IMR-90 (cell line): Measurements from ENCODE around the gene ZNF526. TPM values are rescaled to one million over a fixed set of nuclear protein-coding genes. Genes with fewer than 3 reads are reported as not detected.

ENCODE experiments used
- ATAC-seq: fragments of 200-7000 bp; cut with Tn5 transposase; 2 replicates; pipeline ENCODE4 v1.9.1; 2020; ENCODE audit warnings: low read depth, mild to moderate bottlenecking, moderate library complexity
- BruUV-seq: library from RNA; stranded (reverse); fragments of 400-500 nt; replicated peaks from 2 replicates; lab custom pipeline; 2021; lab: Mats Ljungman, UMichigan
- CTCF ChIA-PET: fragments of 300-600 bp; formaldehyde crosslinking; extraction: SDS; loops from one replicate; lab custom pipeline; 2021; ENCODE audit warnings: antibody characterized with exemption; lab: Yijun Ruan, JAX
- POLR2A ChIA-PET: fragments of 300-600 bp; sonication (Branson Sonifier 250); formaldehyde crosslinking; loops from one replicate; lab custom pipeline; 2022; ENCODE audit warnings: antibody characterized with exemption; ENCODE audit not compliant: unreplicated experiment; lab: Charles Lee
- DNase-seq: peaks from one replicate; pipeline ENCODE4 v3.0.0; 2013
- H2AFZ ChIP-seq: replicated peaks from 2 replicates; pipeline ENCODE3; 2013; ENCODE audit warnings: low read length, mild to moderate bottlenecking; ENCODE audit not compliant: poor library complexity
- H2AK5ac ChIP-seq: 2 replicates; pipeline ENCODE4 v1.6.1; 2013; ENCODE audit warnings: low read depth, low read length, inconsistent platforms
- H2AK9ac ChIP-seq: replicated peaks from 2 replicates; pipeline ENCODE3; 2013; ENCODE audit warnings: mild to moderate bottlenecking, low read depth, low read length, moderate library complexity; ENCODE audit not compliant: poor library complexity
- H2BK120ac ChIP-seq: 2 replicates; pipeline ENCODE4 v1.6.1; 2013; ENCODE audit warnings: low read depth, low read length, inconsistent platforms
- H2BK15ac ChIP-seq: 3 replicates; pipeline ENCODE4 v1.6.1; 2013; ENCODE audit warnings: low read depth, low read length, inconsistent platforms
- H2BK20ac ChIP-seq: 2 replicates; pipeline ENCODE4 v1.6.1; 2013; ENCODE audit warnings: low read depth, mild to moderate bottlenecking, inconsistent platforms, low read length, moderate library complexity
- H2BK5ac ChIP-seq: 2 replicates; pipeline ENCODE4 v1.6.1; 2013; ENCODE audit warnings: mild to moderate bottlenecking, low read depth, low read length, inconsistent platforms; ENCODE audit not compliant: poor library complexity, severe bottlenecking
- H3K14ac ChIP-seq: replicated peaks from 2 replicates; pipeline ENCODE4 v1.6.1; 2013; ENCODE audit warnings: low read depth, low read length, inconsistent platforms
- H3K18ac ChIP-seq: 2 replicates; pipeline ENCODE4 v1.6.1; 2013; ENCODE audit warnings: low read depth, low read length, control low read depth
- H3K23ac ChIP-seq: 2 replicates; pipeline ENCODE4 v1.6.1; 2013; ENCODE audit warnings: low read depth, low read length, inconsistent platforms
- H3K27ac ChIP-seq: 2 replicates; pipeline ENCODE4 v1.5.1; 2013; ENCODE audit warnings: mild to moderate bottlenecking, control low read depth, low read length; ENCODE audit not compliant: insufficient read depth
- H3K27me3 ChIP-seq: 2 replicates; pipeline ENCODE4 v1.6.1; 2013; ENCODE audit warnings: low read length; ENCODE audit not compliant: control insufficient read depth, insufficient read depth
- H3K36me3 ChIP-seq: 2 replicates; pipeline ENCODE4 v1.6.1; 2013; ENCODE audit warnings: low read length, mixed read lengths; ENCODE audit not compliant: control insufficient read depth, insufficient read depth
- H3K4ac ChIP-seq: 2 replicates; pipeline ENCODE4 v1.6.1; 2013; ENCODE audit warnings: low read depth, low read length, inconsistent platforms
- H3K4me1 ChIP-seq: 2 replicates; pipeline ENCODE4 v1.6.1; 2013; ENCODE audit warnings: low read length, mixed read lengths; ENCODE audit not compliant: control insufficient read depth, insufficient read depth
- H3K4me2 ChIP-seq: 2 replicates; pipeline ENCODE4 v1.6.1; 2013; ENCODE audit warnings: low read depth, mild to moderate bottlenecking, control low read depth, low read length, moderate library complexity
- H3K4me3 ChIP-seq: 2 replicates; pipeline ENCODE4 v1.5.1; 2013; ENCODE audit warnings: low read depth, mild to moderate bottlenecking, control low read depth, low read length, moderate library complexity; ENCODE audit not compliant: insufficient read depth
- H3K56ac ChIP-seq: 2 replicates; pipeline ENCODE4 v1.6.1; 2013; ENCODE audit warnings: low read length, inconsistent platforms; ENCODE audit not compliant: insufficient read depth; ENCODE audit errors: extremely low read depth
- H3K79me1 ChIP-seq, 2 experiments: 2 replicates each; pipeline ENCODE4 v1.6.1; 2013; ENCODE audit warnings: low read length in 2 of 2, inconsistent platforms in 1 of 2, low read depth in 1 of 2
- H3K9ac ChIP-seq: 2 replicates; pipeline ENCODE4 v1.6.1; 2013; ENCODE audit warnings: low read depth, low read length, control low read depth
- H3K9me1 ChIP-seq: 2 replicates; pipeline ENCODE4 v1.6.1; 2013; ENCODE audit warnings: low read length, inconsistent platforms; ENCODE audit not compliant: insufficient read depth
- H3K9me3 ChIP-seq: 2 replicates; pipeline ENCODE4 v1.6.1; 2013; ENCODE audit warnings: low read length; ENCODE audit not compliant: control insufficient read depth, insufficient read depth
- H4K20me1 ChIP-seq: 2 replicates; pipeline ENCODE4 v1.6.1; 2013; ENCODE audit warnings: low read length, inconsistent platforms; ENCODE audit not compliant: insufficient read depth
- H4K5ac ChIP-seq: 2 replicates; pipeline ENCODE4 v1.6.1; 2013; ENCODE audit warnings: mild to moderate bottlenecking, low read depth, low read length, control low read depth
- H4K8ac ChIP-seq, 2 experiments: 2 replicates each; pipeline ENCODE4 v1.6.1; 2013; ENCODE audit warnings: low read depth in 2 of 2, low read length in 2 of 2, control low read depth in 1 of 2, inconsistent platforms in 1 of 2
- H4K91ac ChIP-seq: 2 replicates; pipeline ENCODE4 v1.6.1; 2013; ENCODE audit warnings: low read depth, low read length, inconsistent platforms; ENCODE audit not compliant: insufficient read depth
- BHLHE40 ChIP-seq: fragments of 150-350 bp; IDR thresholded peaks from 2 replicates; pipeline ENCODE4 v1.6.1; 2016; ENCODE audit warnings: mild to moderate bottlenecking, low read depth, low read length
- WGBS, 2 experiments: methylation state at CpG; one replicate each; pipeline versions ENCODE4 v1.1.5 to v1.1.7; 2013; ENCODE audit warnings: missing lambda C conversion rate in 2 of 2; ENCODE audit not compliant: insufficient read length in 1 of 2; ENCODE audit errors: extremely low coverage in 2 of 2; 5-methylcytosine and 5-hydroxymethylcytosine counted together
- dilution Hi-C: fragments of 300-500 bp; cut with HindIII; formaldehyde crosslinking; loops from one replicate; pipeline ENCODE4 v1.14.3; 2018; ENCODE audit warnings: low sequenced_read_pairs; ENCODE audit not compliant: unreplicated experiment
- in situ Hi-C: fragments of 300-500 bp; cut with MboI; formaldehyde crosslinking; loops from 3 replicates; pipeline ENCODE4 v1.14.3; 2019; ENCODE audit warnings: low sequenced_read_pairs, inconsistent platforms, mixed read lengths
- intact Hi-C: fragments of 100-400 bp; cut with micrococcal nuclease; formaldehyde crosslinking; loops from 2 replicates; pipeline ENCODE4 v1.10.0; 2022
- polyA plus RNA-seq, 3 experiments: library from polyadenylated mRNA; depleted of rRNA; stranded (reverse); fragments of >200 nt; gene quantifications; 2 replicates each; pipeline ENCODE4 v1.2.3, GENCODE V29; 2012; ENCODE audit warnings: low replicate concordance in 1 of 3
- total RNA-seq: library from RNA; depleted of rRNA; stranded (reverse); fragments of >200 nt; gene quantifications from 2 replicates; pipeline ENCODE4 v1.2.3, GENCODE V29; 2012

ZNF526 gene
- total and polyA plus RNA-seq, 2 of the 4 experiments (the other 2 are of a cell fraction): 7.3 to 13.6 TPM

DNA sequence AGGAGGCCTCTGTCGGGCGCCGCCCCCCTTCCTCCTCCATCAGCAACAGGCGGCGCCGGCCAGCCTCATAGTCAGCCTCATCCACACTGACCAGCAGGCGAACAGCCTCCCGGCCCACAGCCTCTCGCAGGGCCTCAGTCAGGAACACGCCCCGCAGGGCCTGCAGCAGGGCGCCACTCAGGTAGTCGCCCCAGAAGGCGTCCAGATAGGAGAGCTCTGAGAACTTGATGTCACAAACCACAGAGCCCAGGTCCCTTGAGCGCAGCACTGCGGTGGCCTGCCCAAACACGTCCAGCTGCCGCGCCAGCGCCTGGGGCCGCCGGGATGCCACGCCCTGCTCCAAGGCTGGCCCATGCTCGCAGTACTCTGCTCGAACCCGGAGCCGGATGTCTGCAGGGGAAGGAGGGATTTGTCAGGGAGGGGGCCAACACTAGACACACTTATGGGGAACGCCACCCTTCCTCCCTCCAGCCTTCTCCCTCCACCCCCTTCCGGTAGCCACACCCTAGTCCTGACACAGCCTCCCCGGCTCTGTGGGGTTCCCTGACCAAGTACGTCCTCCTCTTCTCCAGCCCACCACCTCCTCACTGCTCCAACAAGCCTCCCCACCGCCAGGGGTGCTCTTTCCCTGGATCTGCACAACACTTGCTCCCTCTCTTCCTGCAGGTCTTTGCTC, 20.5 kb upstream of the ZNF526 start:
- Histone ChIP-seq H4K91ac (no peak overlapping the region), H3K4me3 (no peak overlapping the region), H3K18ac (no peak overlapping the region), H3K9me3 (no peaks in the 10 kb centered on the region), H3K14ac (no peak overlapping the region), H3K56ac (no peak overlapping the region), H3K4ac (no peak overlapping the region), H3K9me1 (peaks cover 26% of the 10 kb centered on the region), H3K36me3 (peaks cover 55% of the 10 kb centered on the region), H3K79me1 (peaks cover 12 to 65% of the 10 kb centered on the region in 2 experiments), H4K5ac (no peak overlapping the region), H2AK9ac (no peak overlapping the region), H3K9ac (no peak overlapping the region), H2BK20ac (no peak overlapping the region), H3K4me1 (0 out of 2 replicates have a peak, but pooled peaks cover 2% of the 10 kb centered on the region), H2BK15ac (no peak overlapping the region), H2BK120ac (no peak overlapping the region), H3K4me2 (no peak overlapping the region), H2AK5ac (no peak overlapping the region), H4K20me1 (peaks cover 9% of the 10 kb centered on the region; the same call in 1 of the 2 replicates), H2AFZ (no peak overlapping the region), H3K27ac (no peak overlapping the region), H3K27me3 (no peaks in the 10 kb centered on the region), H2BK5ac (no peak overlapping the region), H3K23ac (no peak overlapping the region), H4K8ac (no peak overlapping the region)
- intact Hi-C loops (no loop called here), dilution Hi-C loops (no loop called here), in situ Hi-C loops (no loop called here)
- WGBS, 2 experiments: 91% methylated on average over 21 of the region's 32 CpGs; no CpG with 5 or more reads in 1 of the 2 experiments
- DNase-seq (no peak), ATAC-seq (no peak)
- ChIA-PET POLR2A (no interaction called here), CTCF (no interaction called here)
- no TSS peak for BruUV-seq
- TF ChIP-seq BHLHE40: no peak
